ENCODE data around the gene ACVR2B. TPM values are rescaled to one million over a fixed set of nuclear protein-coding genes. Genes with fewer than 3 reads are reported as not detected.

The ACVR2B gene
- total RNA-seq, 1 donor: 1.6 TPM

- no peak overlapping the region for H3K4me3 ChIP-seq (ENCODE audit: low read depth, low read length)
- no peak for TF ChIP-seq CTCF (IDR thresholded peaks at IDR 0.05; ENCODE audit: insufficient read depth, low read length)
- no peak for DNase-seq (ENCODE audit: low read depth)
Observed at GRCh38 chr3:38507120-38507519, 53.4 kb downstream of the ACVR2B start.

- TF ChIP-seq CTCF (IDR thresholded peaks at IDR 0.05; ENCODE audit: insufficient read depth, low read length): no peak
- DNase-seq (ENCODE audit: low read depth): no peak
- H3K4me3 ChIP-seq (ENCODE audit: low read depth, low read length): no peak overlapping the region
Observed at GRCh38 chr3:38509732-38510131, 56.0 kb downstream of the ACVR2B start.

DNA sequence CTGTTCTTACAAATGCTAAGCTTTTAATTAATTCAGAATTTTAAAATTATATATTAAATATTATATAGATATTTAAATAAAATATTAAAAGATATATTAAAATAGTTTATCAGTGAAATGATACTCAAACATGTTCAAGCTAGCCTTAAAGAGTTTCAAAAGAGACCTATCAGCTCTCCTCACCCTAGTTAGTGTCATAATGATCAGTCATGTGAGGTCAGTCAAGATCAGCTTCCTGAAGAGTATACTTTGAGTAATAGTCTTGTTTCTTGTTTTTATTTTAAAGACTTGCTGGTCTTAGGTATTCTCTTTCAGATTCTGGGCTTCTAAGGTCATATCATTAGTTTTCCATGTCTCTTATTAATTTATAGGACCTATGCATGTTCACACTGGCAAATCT is 56.9 kb downstream of the ACVR2B start:
- DNase-seq (ENCODE audit: low read depth): no peak
- no peak overlapping the region for H3K4me3 ChIP-seq (ENCODE audit: low read depth, low read length)
- TF ChIP-seq CTCF (IDR thresholded peaks at IDR 0.05; ENCODE audit: insufficient read depth, low read length): no peak

DNA sequence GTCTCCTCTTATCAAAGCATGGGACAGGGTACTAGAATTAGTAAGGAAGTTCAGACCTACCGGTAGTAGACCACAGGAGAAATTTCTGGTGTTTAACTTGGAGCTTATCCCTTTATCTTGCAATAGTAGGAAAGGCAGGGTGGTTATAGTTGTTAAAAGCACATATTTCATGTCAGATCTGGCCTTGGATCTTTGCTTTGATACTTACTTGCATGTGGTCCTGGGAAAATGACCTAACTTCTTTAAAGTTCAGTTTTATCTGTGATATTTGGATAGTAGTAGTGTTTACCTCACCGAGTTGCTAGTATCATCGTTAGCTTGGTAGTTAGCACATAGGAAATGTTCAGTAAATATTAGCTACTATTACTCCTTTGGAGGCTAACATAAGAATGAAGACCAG is 57.9 kb downstream of the ACVR2B start:
- H3K4me3 ChIP-seq (ENCODE audit: low read depth, low read length): no peak overlapping the region
- DNase-seq (ENCODE audit: low read depth): no peak
- no peak for TF ChIP-seq CTCF (IDR thresholded peaks at IDR 0.05; ENCODE audit: insufficient read depth, low read length)

GRCh38 chr3:38515367-38515766 is 61.7 kb downstream of the ACVR2B start:
- no peak overlapping the region for H3K4me3 ChIP-seq (ENCODE audit: low read depth, low read length)
- DNase-seq (ENCODE audit: low read depth): no peak
- no peak for TF ChIP-seq CTCF (IDR thresholded peaks at IDR 0.05; ENCODE audit: insufficient read depth, low read length)

GRCh38 chr3:38516669-38517068 is 63.0 kb downstream of the ACVR2B start:
- peak; percentile 28 for DNase-seq (ENCODE audit: low read depth)
- no peak for TF ChIP-seq CTCF (IDR thresholded peaks at IDR 0.05; ENCODE audit: insufficient read depth, low read length)
- no peak overlapping the region for H3K4me3 ChIP-seq (ENCODE audit: low read depth, low read length)

DNA sequence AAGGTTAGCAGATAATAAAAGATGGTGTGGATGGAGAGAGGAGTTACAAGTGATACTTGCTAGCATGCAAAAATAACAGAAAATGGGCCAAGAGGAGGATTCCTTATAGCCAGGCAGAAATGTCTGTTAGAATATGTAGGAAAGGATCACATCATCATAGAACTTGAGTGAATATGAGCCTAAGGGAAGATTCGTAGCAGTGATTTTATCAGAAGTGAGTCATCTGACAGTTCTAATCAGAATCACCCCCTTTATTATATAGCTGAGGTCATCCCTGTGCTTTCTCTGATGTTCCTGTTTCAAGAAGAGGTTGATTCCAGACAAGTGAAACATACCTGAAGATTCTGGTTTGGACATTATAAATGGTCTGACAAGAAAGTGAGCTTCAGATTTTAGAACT is 65.3 kb downstream of the ACVR2B start:
- peak; percentile 15 for DNase-seq (ENCODE audit: low read depth)
- TF ChIP-seq CTCF (IDR thresholded peaks at IDR 0.05; ENCODE audit: insufficient read depth, low read length): no peak
- no peak overlapping the region for H3K4me3 ChIP-seq (ENCODE audit: low read depth, low read length)

All from fibroblast of the aortic adventitia (primary cell).